D341Med (cell line): ENCODE data around the gene PNPO.

Experiments used
- DNase-seq: peaks from one replicate; pipeline ENCODE4 v3.0.0; 2012; ENCODE audit warnings: low spot score

Gene PNPO

DNA sequence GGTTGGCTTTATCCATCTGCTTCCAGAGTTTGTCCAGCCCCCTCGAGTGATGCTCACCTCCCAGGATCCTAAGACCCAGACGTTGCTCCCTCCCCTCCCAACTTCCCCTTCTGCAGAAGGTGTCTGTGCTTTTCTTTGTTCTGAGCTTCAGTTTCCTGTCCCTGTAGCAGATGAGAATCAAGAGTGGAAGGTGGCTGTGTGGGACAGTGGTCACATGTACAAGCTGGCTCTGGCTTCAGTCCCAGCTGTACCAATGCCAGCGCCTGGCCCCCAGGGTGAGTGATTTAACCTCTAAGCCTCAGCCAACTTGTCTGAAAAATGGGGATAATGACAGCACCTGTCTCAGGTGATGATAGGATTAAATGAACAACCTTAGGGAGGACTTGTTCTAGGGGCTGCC, 8.6 kb downstream of the PNPO start:
- no peak for DNase-seq

DNA sequence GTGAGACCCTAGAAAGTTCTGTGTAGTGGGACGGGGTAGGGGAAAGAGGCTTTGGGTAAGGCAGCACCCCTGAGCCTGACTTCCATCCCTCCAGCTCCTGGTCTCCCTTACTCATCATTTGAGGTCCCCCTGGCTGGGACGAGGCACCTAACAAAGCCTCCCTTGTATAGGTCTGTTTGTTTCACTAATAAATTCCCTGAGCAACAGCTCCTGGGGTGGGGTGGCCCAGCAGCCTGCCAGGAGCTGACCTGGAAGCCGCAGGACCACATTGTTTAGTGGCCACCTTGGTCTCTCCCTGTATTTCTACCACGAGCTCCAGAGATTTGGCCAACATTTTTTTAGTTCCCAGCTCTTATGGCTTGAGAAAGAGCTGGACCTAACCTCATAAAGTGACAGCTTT, 9.1 kb downstream of the PNPO start:
- no peak for DNase-seq

DNA sequence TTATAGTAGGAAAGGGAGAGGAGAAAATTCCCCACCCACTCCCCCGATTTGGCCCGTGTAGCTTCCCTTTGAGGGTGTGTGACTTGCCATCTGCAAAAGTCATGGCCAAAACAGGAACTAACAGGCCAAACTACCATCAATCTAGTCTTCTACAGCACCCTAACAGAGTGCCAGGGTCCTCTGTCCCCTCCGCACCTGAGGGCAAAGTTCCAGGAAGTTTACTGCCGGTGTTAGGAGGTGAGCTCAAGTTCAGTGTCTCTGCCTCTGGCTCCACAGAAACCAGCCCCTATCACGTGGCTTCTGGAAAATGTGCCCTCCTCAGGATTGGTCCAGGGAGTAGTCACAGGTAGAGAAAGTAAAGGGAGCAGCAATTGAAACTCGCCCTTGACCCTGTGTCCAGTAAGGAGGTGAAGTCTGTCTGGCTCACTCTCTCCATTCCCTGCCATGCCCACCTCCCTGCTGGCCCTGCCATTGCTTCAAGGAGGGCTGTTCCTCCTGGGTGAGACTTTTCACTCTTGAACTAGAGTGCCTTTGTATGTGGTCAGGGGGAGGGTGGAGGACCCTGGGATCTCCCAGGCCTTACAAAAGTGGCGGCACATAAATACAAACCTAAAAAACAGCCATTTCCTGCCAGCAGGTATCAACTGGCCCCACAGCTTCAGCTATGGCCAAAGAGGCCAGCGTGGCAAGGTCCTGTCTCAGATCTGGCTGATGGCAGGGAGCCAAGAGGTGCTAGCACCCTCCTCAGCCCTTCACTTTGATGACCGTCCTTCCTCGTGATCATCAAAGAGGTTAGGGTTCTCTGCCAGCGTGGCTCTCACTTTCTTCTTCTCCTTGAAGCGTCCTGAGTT, 11.0 kb downstream of the PNPO start:
- DNase-seq: no peak

DNA sequence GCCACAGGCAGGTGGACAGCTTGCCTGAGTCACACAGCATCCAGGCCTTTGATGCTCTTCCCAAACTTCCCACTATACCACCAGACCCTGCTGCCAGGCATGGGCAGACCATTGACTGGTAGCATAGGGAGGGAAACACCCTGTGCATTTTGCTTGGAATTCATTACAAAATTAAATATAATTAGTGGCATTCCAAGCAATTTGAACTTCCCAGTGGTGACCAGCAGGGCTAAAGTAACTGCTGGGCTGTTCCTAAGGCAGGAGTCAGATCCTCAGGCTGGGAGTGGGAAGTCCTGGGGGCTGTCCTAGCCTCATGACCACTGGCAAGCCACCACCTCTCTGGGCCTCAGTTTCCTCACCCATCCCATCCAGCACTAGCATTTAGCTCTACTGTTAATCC, 12.5 kb downstream of the PNPO start:
- DNase-seq: no peak

DNA sequence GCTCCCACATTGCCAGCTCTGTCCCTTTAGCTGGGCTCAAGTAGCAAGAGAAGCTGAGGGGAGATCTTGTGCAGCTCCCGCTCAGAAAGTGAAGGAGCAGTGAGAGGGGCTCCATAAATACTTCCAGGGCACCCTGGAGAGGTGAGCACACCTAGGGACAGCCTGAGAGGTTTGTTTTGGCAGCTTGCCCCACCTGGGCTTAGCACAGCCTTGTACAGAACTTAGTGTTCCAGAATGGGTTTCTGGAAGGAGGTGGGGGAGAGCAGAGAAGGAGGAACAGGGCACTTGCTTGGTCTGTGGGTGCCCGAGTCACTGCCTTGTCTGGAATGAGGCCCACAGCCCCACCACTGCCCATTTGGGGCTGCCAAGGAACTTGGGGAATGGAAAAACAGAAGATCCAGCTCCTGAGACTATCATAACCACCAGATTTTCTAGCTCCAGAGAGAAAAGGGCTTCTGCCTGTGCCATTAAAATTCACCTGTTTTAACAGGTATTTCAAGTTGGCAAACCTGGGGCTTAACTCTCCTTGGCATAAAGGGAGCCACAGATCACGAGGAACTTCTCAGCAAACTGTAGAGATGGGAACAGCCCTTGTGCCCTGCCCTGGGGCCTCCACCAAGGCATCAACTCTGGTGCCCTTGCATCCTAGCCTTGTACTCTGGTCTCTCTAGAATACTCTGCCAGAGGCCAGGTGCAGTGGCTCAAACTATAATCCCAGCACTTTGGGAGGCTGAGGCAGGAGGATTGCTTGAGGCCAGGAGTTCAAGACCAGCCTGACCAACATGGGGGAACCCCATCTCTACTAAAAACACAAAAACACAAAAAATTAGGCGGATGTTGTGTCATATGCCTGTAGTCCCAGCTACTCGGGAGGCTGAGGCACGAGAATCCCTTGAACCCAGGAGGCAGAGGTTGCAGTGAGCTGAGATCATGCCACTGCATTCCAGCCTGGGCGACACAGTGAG, 14.4 kb downstream of the PNPO start:
- no peak for DNase-seq

DNA sequence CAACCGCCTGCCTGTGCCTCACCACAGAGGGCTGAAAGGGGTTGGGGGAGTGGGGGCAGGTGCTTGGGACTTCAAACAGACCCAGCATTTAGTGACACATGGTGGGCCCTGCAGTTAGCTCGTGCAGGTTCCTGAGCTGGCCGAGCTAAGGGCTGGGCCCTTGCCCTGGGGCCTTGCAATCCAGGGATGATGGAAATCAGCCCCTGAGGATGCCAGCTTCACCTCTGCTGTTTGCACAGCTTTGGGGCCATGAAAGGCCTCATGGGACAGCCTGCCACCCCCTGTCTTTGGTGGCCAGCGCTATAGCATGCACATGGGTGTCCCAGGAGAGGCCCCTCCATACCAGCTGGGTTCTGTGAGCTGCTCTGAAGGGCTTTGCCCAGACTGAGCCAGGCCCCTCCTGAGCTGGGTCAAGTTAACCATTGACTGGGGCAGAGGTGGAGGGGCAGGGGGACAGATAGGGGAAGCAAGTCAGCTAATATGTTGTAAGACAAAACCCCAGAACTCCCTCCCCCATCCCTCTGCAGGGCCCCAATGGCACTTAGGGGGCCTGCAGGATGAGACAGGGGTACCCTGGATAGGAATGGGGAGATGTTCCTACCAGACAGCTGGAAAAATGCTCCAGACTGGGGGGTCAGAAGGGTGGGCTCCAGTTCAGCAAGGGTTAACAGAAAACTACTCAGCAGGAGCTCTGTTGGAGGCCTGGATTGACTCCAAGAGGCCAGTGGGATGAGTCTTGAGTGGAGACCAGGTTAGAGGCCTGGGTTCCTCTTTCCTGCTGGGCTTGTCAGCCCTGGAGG, 15.6 kb downstream of the PNPO start:
- no peak for DNase-seq

DNA sequence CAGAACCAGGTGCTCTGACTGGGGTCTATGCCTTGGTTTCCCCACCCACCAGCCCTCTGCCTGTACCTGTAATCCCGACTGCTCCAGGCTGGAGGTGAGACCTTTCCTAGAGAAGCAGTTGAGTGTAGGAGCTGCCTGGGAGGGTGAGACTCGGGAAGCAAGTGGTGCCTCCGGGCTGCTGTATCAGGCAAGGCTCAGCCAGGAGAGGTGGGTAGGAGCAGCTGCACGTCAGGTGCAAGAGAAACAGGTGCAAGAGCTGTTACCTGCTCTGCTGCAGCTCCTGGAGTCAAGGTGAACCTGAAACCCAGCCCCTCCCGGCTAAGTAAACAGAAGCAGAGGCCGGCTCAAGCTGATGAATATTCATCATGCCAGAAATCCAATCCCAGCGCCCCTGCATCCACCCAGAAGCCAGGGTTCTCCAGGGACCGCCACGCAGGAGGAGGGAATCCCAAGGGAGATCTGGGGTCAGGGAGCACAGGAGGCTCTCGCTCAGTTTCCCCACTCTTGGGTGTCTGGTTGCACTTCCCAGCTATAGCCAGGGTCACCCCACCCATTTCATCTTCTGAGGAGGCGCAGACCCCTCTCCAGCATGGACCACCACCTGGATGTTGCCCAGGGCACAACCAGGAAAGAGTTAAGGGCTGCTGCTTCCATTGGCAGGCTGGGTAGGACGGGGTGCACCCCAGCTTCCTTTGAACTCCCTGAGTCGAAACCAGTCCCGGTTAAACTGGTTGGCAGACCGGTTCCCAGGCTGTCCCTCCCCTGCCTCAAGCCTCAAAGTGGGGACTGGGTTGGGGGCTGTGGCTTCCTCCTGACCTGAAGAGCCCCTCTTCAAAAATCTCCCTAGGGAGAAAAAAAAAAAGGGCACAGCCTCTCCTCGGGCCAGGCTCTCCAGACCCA, 16.5 kb downstream of the PNPO start, which contains the start of gene PRR15L:
PRR15L (minus strand) TSS at position 293 of the 900 bp plus-strand sequence. CDS start 4,649 bp downstream, outside the sequence.
- peak; percentile 42 for DNase-seq

DNA sequence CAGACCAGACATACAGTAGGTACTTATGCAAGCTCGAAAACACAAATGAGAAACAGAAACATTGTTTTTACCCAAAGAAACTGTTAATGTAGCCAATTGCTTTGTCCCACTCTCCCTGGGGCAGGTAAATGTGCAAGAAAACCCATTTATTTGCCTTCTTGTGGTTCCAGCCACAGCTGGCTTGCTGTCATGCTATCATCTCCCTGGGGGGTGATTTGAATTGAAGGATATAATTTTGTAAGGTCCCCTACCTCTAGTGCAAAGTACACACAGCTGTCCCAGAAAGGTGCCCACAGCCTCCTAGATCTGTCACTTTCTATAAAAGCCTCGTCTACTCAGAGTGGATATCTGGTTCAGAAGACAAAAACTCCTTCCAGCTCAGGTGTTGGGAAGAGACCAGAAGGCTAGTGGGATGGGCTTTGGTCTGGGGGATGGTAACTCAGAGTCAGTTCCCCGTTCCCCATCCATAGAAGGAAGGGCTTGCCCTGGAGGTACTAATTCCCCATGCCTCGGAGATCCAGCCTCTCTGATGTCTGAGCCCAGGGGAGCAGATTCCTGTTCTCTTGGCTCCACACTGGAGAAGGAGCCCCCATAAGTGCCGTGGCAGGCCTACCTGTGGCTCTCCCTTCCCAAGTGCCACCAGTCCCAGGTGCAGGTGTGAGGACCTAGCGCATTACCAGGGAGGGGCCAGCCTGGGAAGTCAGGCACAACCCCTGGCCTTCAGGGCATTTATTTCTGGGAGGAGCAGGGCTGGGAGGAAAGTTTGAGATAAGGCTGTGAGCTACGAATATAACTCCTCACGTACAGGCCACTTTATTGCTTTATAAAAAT, 18.7 kb downstream of the PNPO start:
- DNase-seq: no peak

DNA sequence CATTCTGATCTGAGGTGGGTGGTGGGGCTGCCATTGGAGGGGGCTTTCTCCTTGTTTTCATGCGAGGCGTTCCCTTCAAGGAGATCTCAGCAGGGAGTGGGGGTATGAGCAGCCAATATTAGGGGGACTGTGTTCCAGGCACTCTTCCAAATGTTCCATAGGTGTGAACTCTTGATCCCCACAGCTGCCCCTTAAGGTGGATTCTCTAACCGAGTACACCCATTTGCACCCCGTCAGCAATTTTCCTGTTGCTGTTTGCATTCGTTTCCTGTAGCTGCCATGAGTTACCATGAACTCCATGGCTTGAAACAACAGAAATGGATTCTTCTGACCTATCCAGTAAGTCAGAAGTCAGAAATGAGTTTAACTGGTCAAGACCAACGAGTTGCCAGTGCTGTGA, 20.0 kb downstream of the PNPO start:
- DNase-seq: no peak

DNA sequence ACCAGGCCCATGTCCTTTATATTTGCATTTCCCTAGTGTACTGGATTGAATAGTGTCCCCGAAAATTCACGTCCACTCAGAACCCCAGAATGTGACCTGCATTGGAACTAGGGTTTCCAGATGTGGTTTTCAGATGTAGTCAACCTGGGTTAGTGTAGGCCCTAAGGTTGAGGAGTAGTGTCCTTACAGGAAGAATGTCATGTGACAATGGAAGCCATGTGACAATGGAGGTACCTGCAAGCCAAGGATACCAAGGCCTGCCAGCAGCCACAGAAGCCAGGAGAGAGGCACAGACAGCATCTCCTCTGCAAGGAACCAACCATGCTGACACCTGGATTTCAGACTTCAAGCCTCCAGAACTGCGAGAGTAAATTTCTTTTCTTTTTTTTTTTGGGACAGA, 21.5 kb downstream of the PNPO start:
- no peak for DNase-seq

DNA sequence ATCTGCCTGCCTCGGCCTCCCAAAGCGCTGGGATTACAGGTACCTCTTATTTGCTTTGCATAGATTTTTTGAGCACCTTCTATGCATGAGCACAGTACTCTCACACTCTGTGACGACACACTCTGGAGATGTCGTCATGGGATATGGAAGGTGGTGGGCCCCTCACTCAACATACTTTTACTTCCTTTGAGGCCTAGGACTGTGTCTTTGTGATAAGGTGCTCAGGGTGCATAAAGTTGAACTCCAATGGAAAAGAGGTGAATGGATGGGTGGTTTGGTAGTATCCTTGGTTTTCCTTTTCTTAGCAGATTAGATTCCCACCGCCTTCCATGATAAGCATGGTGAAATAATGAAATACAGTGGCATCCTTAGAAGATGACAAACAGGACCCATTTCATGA, 23.5 kb downstream of the PNPO start:
- no peak for DNase-seq

DNA sequence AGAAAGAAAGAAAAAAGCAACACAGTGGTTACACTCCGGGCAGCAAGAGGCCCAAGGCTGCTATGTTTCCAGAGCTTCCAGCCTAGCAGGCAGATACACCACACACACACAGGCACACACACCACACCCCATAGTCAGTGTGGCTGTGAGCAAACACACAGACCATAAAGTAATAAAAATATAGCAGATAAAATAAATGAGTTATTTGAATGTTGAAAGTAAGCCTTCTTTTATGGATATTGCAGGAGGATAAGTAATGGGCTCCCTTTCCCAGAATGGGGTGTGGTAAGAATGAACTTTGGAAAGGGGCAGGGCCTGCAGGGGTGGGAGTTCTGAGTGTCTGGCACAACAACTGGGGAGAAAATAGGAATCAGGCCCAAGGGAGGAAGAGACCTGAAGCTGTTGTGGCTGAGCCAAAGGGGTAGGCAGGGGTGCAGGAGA, 24.7 kb downstream of the PNPO start:
- no peak for DNase-seq

DNA sequence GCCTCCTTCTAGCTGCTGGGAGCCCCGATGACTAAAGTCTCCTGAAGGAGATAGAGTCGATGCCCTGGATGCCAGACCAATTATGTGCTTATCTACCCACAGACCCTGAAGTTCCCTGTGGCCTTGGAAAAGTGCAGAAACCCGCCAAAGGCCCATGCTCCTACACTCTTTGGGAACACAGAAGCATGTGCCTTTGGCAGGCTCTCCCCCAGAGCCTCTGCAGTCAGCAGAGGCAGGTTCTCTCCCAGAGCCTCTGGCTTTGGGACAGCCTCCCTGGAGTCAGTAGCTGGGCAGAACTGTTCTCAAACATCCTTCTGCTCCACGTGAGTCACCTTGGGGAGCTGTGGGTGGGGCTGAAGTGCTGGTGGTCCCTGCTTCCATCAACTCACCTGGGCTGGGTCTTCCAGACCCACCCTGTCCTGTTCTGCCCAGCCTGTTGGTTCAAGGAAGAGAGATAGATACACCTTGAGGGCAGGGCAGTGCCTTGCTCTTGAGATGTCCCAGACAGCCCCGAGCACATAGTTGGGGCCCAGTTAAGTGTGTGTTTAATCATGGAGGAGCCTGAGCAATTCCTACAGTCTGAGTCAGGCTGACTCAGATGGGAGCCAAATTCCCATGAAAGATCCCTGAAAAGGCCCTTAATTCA, 26.4 kb downstream of the PNPO start:
- DNase-seq: no peak

DNA sequence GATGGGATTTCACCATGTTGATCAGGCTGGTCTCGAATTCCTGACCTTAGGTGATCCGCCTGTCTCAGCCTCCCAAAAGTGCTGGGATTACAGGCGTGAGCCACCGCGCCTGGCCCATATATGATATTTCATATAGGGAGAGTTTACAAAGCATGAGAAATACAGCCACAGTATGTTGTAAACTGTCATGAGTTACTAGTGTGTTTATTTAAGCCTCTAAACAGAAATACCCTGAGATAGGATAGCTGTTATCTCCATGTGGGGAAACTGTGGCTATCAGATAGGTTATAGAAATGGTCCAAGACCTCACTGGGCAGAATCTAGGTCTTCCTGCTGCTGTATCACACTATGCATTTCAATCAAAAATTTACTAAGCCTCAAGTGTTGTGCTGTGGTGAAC, 27.5 kb downstream of the PNPO start:
- DNase-seq: no peak

DNA sequence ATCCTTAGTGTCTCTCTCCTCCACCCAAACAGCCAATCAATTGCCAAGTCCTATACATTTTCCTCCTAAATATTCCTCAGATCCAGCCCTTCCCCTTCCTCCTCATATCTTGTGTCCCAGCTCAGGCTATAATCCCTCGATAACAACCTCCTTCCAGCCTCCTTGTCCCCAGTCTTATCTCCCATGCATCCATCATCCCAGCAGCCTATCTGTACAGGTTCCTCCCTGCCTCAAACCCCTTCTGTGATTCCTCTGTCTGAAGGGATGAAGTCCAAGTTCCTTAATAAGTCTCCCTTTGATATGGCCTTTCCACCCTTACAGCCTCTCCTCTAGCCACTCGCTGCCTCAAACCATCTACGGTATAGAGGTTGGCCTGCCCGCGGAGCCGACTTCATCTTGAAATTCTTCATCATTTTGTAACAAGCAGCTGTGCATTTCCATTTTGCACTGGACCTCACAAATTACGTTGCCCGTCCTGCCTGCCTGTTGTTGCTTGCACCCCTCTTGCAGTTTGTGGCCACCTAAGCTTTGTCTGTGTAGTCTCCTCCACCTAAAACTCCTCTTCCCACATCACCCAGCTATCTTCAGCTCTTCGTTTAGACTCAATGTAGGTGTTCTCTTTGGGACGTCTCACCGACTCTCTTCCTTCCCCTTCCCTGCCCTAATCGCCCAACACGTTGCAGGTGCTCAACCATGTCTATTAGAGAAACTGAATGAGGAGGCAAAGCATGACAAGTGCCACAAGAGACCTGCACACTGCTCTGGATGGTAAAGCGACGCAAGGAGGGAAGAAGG, 28.8 kb downstream of the PNPO start:
- no peak for DNase-seq

DNA sequence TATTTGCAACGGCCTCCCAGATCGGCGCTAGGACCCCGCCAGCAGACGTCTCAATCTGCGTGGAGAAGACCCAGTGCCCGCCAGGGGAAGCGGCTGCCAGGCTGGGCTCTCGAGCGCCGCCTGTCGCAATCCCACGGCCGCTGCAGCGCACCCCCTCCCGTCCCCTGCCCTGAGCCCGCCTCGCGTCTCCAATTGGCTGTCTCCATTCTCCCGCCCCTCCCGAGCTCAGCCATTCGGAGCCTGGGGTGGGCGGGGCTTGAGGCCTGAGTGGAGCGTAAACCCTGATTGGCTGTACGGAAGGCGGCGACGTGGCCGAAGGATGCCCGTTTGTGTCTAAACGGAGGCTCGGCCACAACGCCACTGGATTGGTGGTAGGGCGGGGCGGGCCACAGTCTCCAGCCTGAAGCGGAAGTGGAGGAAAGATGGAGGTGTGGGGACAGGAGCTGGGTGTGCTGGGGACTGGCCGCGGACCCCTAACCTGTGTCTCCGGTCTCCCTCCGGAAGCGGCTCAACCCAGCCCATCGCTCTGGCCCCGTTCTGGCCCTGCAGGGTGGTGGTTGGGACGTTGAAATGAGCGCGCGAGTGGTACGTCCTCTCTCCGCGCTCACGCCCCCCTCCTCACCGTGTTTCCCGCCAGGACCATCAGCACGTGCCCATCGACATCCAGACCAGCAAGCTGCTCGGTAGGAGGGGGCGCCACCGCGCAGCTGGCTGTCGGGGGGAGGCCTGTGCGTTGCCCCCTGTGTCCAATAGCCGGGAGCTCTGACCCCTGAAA, 29.5 kb downstream of the PNPO start, which contains the start of gene CDK5RAP3:
CDK5RAP3 (plus strand) TSS at position 389 of the 775 bp plus-strand sequence; CDS start at position 423, 34 bp downstream.
- peak; percentile 100 for DNase-seq

DNA sequence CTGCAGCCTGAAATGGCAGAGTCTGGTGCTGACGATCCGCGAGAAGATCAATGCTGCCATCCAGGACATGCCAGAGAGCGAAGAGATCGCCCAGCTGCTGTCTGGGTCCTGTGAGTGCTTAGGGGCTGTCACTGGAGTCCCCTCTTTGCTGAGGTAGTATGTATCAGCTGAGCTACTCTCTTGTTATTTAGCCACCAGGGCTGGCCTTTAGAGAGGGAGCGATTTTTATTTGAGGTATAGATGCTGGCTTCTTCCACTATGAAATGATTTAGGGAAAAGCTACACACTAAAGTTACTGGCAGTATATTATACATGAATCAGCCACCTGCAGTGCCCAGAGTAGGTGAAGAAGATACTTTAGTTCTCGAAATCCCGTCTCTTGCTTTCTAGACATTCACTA, 32.2 kb downstream of the PNPO start:
- no peak for DNase-seq
